ENCODE data around the gene FERMT3. TPM values are rescaled to one million over a fixed set of nuclear protein-coding genes. Genes with fewer than 3 reads are reported as not detected.

The FERMT3 gene
- total and polyA plus RNA-seq, 2 of the 13 experiments (the other 11 are each of a cell fraction or from before 2014, with no cell fraction given) = 0.29 TPM; not detected in 1

- TF ChIP-seq, protein P1, sequence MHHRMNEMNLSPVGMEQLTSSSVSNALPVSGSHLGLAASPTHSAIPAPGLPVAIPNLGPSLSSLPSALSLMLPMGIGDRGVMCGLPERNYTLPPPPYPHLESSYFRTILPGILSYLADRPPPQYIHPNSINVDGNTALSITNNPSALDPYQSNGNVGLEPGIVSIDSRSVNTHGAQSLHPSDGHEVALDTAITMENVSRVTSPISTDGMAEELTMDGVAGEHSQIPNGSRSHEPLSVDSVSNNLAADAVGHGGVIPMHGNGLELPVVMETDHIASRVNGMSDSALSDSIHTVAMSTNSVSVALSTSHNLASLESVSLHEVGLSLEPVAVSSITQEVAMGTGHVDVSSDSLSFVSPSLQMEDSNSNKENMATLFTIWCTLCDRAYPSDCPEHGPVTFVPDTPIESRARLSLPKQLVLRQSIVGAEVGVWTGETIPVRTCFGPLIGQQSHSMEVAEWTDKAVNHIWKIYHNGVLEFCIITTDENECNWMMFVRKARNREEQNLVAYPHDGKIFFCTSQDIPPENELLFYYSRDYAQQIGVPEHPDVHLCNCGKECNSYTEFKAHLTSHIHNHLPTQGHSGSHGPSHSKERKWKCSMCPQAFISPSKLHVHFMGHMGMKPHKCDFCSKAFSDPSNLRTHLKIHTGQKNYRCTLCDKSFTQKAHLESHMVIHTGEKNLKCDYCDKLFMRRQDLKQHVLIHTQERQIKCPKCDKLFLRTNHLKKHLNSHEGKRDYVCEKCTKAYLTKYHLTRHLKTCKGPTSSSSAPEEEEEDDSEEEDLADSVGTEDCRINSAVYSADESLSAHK (CRISPR knock-in tag; IDR thresholded peaks at IDR 0.05; ENCODE audit: borderline replicate concordance) = no peak
- TF ChIP-seq, protein P2, sequence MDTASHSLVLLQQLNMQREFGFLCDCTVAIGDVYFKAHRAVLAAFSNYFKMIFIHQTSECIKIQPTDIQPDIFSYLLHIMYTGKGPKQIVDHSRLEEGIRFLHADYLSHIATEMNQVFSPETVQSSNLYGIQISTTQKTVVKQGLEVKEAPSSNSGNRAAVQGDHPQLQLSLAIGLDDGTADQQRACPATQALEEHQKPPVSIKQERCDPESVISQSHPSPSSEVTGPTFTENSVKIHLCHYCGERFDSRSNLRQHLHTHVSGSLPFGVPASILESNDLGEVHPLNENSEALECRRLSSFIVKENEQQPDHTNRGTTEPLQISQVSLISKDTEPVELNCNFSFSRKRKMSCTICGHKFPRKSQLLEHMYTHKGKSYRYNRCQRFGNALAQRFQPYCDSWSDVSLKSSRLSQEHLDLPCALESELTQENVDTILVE (CRISPR knock-in tag; IDR thresholded peaks at IDR 0.05) = no peak
- TF ChIP-seq TEAD3 (CRISPR knock-in tag; optimal IDR thresholded peaks at IDR 0.05; ENCODE audit: borderline replicate concordance) = peak; percentile 52
- TF ChIP-seq SMC3 (IDR thresholded peaks at IDR 0.05; ENCODE audit: low read length) = no peak
- no peak for TF ChIP-seq SMARCE1 (IDR thresholded peaks at IDR 0.05; ENCODE audit: borderline replicate concordance)
- no peak for TF ChIP-seq NBN (conservative IDR thresholded peaks at IDR 0.05)
- peak; percentile 86 for TF ChIP-seq XRCC5 (optimal IDR thresholded peaks at IDR 0.05; ENCODE audit: low read length)
- TF ChIP-seq ZNF317 (CRISPR knock-in tag; IDR thresholded peaks at IDR 0.05) = no peak
- TF ChIP-seq, protein P3, sequence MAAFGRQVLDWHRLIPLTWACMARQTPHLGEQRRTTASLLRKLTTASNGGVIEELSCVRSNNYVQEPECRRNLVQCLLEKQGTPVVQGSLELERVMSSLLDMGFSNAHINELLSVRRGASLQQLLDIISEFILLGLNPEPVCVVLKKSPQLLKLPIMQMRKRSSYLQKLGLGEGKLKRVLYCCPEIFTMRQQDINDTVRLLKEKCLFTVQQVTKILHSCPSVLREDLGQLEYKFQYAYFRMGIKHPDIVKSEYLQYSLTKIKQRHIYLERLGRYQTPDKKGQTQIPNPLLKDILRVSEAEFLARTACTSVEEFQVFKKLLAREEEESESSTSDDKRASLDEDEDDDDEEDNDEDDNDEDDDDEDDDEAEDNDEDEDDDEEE (CRISPR knock-in tag; IDR thresholded peaks at IDR 0.05) = no peak
- no peak for TF ChIP-seq ZNF749 (CRISPR knock-in tag; IDR thresholded peaks at IDR 0.05; ENCODE audit: borderline replicate concordance)
- TF ChIP-seq ZNF740 (CRISPR knock-in tag; IDR thresholded peaks at IDR 0.05) = no peak
- TF ChIP-seq MXI1 (IDR thresholded peaks at IDR 0.05; ENCODE audit: borderline replicate concordance, low read depth, low read length) = peak; percentile 58; the same call in 1 of the 3 replicates
- TF ChIP-seq ZFP37 (CRISPR knock-in tag; IDR thresholded peaks at IDR 0.05; ENCODE audit: borderline replicate concordance) = no peak
- TF ChIP-seq ZNF20 (CRISPR knock-in tag; IDR thresholded peaks at IDR 0.05) = no peak
- TF ChIP-seq KLF12 (CRISPR knock-in tag; IDR thresholded peaks at IDR 0.05; ENCODE audit: borderline replicate concordance) = 0 out of 2 replicates have a peak, but pooled peaks have one; percentile 42
- TF ChIP-seq ZNF264 (CRISPR knock-in tag; IDR thresholded peaks at IDR 0.05) = no peak
- TF ChIP-seq ZNF607 (CRISPR knock-in tag; IDR thresholded peaks at IDR 0.05; ENCODE audit: borderline replicate concordance) = no peak
- TF ChIP-seq BCL6 (CRISPR knock-in tag; IDR thresholded peaks at IDR 0.05) = no peak
- TF ChIP-seq IRF2 (CRISPR knock-in tag; IDR thresholded peaks at IDR 0.05) = peak; percentile 33; the same call in 1 of the 2 replicates
- TF ChIP-seq ZNF780A (CRISPR knock-in tag; IDR thresholded peaks at IDR 0.05) = no peak
- no peak for TF ChIP-seq ZBTB14 (CRISPR knock-in tag; IDR thresholded peaks at IDR 0.05)
- TF ChIP-seq REL (CRISPR knock-in tag; conservative IDR thresholded peaks at IDR 0.05) = 0 out of 2 replicates have a peak, but pooled peaks have one; percentile 34
- TF ChIP-seq, protein P4, sequence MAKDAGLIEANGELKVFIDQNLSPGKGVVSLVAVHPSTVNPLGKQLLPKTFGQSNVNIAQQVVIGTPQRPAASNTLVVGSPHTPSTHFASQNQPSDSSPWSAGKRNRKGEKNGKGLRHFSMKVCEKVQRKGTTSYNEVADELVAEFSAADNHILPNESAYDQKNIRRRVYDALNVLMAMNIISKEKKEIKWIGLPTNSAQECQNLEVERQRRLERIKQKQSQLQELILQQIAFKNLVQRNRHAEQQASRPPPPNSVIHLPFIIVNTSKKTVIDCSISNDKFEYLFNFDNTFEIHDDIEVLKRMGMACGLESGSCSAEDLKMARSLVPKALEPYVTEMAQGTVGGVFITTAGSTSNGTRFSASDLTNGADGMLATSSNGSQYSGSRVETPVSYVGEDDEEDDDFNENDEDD (CRISPR knock-in tag; IDR thresholded peaks at IDR 0.05; ENCODE audit: borderline replicate concordance) = peak; percentile 44; the same call in 1 of the 2 replicates
These were observed 24.8 kb upstream of the FERMT3 start (continued) for GRCh38 chr11:64181506-64182411.
